Activated T-helper 17 cell treated with anti-CD3 and anti-CD28 coated beads, Interleukin-2, amount 50 U/mL, for 72 hours (primary cell): ENCODE data around the gene BRF1. TPM values are rescaled to one million over a fixed set of nuclear protein-coding genes. Genes with fewer than 3 reads are reported as not detected.

Source experiments
- ATAC-seq: fragments of 150-1000 bp; cut with Tn5 transposase; replicated peaks from 2 replicates; pipeline ENCODE4 v1.10.0; 2021; ENCODE audit warnings: mild to moderate bottlenecking, moderate library complexity
- H3K27ac Mint-ChIP-seq: one replicate; pipeline ENCODE4 v1.8.0; 2022; ENCODE audit warnings: mixed read lengths
- H3K27me3 Mint-ChIP-seq: one replicate; pipeline ENCODE4 v1.8.0; 2022; ENCODE audit warnings: mixed read lengths
- H3K36me3 Mint-ChIP-seq: one replicate; pipeline ENCODE4 v1.8.0; 2022; ENCODE audit warnings: low read depth, mild to moderate bottlenecking, mixed read lengths
- H3K4me1 Mint-ChIP-seq: one replicate; pipeline ENCODE4 v1.8.0; 2022; ENCODE audit warnings: mixed read lengths
- H3K4me3 Mint-ChIP-seq: one replicate; pipeline ENCODE4 v1.8.0; 2022; ENCODE audit warnings: mild to moderate bottlenecking, mixed read lengths
- H3K9me3 Mint-ChIP-seq: one replicate; pipeline ENCODE4 v1.8.0; 2022; ENCODE audit warnings: mixed read lengths
- total RNA-seq, 2 donors: library from RNA; stranded (reverse); gene quantifications; one replicate each; pipeline ENCODE4 v1.2.3, GENCODE V29; 2022

The BRF1 gene
- total RNA-seq, 2 donors from 2014 or later: 28.6 to 35.1 TPM

DNA sequence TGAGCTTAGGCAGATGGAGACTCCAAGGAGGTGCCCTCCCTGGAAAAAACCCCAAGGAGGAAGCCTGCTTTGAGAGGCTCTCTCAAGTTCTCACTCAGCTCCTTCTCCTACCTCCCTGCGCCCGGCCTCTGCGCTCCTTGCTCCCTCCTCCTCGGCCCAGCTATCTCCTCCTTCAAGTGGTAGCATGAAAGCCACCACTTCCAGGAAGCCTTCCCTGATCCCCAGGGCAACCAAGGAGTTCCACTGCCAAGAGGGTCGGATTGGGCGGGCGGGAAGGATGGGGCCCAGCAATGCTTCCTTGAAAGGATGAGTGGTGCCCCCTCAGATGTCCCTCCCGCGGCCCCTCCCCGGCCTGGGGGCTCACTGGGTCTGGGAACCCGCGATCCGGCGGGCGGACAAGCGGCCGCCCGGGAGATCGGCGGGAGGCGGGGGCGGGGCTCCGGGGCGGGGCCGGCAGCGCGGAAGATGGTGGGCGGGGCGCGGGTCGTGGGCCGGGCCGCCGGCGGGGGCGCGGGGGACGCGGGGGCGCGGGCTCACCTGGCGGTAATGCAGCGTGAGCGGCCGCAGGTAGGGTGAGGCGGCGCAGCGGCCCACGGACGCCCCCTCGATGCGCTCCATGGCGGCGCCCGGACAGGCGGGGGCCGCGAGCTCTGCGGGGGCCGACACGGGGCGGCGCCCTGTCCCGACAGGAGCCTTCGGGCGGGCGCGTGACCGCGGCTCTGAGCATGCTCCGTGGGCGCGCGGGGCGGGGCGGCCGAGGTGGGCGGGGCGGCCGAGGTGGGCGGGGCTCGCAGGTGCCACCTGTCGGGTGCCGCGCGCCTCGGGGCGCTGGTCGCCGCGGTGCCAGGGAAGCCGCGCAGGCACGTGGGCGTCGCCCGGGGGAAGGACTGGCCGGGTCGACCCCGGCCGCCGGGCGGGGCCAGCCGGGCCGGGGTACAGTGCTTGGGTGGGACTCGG lies 119.9 kb downstream of the BRF1 start, which contains the start of gene NUDT14:
TSS of gene NUDT14 (minus strand) at position 721 of the 957 bp plus-strand sequence. CDS start at position 618, 103 bp downstream.
- Mint-ChIP-seq H3K27ac (no peak within 1 kb of the TSS), H3K27me3 (peaks cover 3% of the 10 kb centered on the region), H3K4me1 (no peaks in the 10 kb centered on the region), H3K9me3 (no peaks in the 10 kb centered on the region), H3K4me3 (peak within 1 kb of the TSS; percentile 59), H3K36me3 (no peaks in the 10 kb centered on the region)
- peak; percentile 91 for ATAC-seq

DNA sequence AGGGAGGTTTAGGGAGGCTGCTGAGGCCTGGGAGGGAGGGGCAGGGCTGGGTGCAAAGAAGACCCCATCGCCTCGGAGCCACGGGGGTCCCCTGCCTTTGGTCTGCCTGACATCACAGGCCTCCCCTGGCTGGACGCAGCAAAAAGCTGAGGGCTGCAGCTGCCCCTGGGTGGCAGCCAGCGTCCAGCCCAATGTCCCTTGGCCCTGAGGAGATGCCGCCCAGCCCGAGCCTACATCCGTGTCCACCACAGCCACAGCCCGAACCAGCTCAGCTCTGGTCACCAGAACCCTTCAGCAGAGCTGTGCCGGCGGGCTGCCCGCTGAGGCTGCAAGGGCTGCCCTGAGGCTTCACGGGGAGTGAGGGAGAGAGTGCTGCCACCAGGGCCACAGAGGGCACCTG lies 121.6 kb downstream of the BRF1 start:
- H3K4me3 Mint-ChIP-seq: no peak overlapping the region
- ATAC-seq: no peak
- no peaks in the 10 kb centered on the region for H3K4me1 Mint-ChIP-seq
- no peaks in the 10 kb centered on the region for H3K36me3 Mint-ChIP-seq
- H3K27me3 Mint-ChIP-seq: peaks cover under 1% of the 10 kb centered on the region
- H3K9me3 Mint-ChIP-seq: no peaks in the 10 kb centered on the region
- H3K27ac Mint-ChIP-seq: no peak overlapping the region

DNA sequence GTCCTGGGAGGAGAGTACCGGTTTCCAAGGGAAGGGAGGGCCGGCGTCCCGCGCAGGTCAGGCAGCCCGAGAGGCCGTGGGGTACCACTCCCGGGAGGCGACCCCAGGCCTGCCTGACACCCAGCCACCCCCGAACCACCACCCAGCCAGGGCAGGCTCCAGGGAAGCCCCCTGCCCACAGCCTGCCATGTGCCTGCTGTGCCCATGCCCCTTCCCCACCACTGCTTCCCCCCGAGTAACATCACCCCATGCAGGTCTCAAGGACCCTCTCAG lies 122.0 kb downstream of the BRF1 start:
- Mint-ChIP-seq H3K27ac (no peak overlapping the region), H3K4me1 (no peaks in the 10 kb centered on the region), H3K9me3 (no peaks in the 10 kb centered on the region), H3K27me3 (no peaks in the 10 kb centered on the region), H3K4me3 (no peak overlapping the region), H3K36me3 (no peaks in the 10 kb centered on the region)
- ATAC-seq: no peak

DNA sequence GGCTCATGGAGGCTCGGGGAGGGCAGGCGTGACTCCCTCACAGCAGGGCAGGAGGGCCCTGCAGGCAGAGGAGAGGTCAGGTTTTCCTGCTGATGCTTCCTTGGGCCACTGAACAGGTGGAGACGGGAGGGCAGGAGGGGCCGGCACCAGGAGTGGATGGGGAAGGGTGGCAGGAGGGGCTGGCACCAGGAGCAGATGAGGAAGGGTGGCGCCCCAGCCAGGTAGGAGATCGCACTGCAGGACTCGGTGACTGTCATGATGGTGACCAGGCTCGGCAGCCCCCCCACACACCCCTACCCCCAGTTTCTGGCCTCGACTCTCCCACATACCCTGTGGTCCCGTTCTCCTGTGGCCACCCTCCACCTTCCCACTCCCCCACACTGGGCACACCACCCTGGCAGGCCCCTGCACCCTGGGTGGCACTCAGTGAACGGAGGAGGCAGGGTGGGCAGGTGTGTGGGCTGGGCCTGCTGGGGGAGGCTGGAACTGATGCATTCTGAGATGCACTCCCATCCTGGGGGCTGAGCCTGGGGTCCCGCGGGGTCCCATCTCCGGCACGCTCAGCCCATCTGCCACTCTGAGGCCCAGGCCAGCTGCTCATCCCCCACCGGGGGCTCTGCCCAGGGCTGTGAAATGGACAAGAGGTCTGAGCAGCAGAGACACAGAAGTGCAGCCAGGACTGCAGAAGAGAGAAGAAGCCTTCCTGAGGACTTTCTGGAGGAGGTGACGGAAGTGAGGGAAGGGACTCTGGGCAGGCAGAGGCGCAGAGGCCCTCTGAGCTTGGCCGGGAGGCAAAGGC lies 122.5 kb downstream of the BRF1 start:
- Mint-ChIP-seq H3K4me3 (no peak overlapping the region), H3K27ac (no peak overlapping the region), H3K4me1 (no peaks in the 10 kb centered on the region), H3K9me3 (no peaks in the 10 kb centered on the region), H3K27me3 (no peaks in the 10 kb centered on the region), H3K36me3 (no peaks in the 10 kb centered on the region)
- ATAC-seq: no peak

DNA sequence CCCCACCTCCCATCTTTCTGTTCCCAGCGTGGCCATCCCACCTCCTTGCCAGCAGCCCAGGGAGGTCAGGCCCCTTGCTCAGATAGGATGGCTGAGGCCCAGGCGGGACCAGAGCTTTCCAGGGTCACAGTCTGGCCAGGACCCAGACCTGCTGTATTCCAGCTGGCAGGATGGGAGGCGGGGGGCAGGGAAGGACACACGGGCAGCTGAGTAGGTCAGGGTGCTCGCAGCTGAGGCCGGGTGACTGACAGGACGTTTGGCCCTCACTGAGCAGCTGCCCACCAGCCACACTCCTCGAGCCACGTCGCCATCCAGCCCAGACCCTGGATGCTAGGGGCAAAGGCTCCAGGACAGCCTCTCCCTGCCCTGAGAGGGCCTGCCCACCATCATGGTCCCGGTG lies 123.7 kb downstream of the BRF1 start:
- no peaks in the 10 kb centered on the region for H3K4me1 Mint-ChIP-seq
- H3K27ac Mint-ChIP-seq: no peak overlapping the region
- no peaks in the 10 kb centered on the region for H3K27me3 Mint-ChIP-seq
- H3K9me3 Mint-ChIP-seq: no peaks in the 10 kb centered on the region
- ATAC-seq: no peak
- H3K4me3 Mint-ChIP-seq: no peak overlapping the region
- no peaks in the 10 kb centered on the region for H3K36me3 Mint-ChIP-seq

DNA sequence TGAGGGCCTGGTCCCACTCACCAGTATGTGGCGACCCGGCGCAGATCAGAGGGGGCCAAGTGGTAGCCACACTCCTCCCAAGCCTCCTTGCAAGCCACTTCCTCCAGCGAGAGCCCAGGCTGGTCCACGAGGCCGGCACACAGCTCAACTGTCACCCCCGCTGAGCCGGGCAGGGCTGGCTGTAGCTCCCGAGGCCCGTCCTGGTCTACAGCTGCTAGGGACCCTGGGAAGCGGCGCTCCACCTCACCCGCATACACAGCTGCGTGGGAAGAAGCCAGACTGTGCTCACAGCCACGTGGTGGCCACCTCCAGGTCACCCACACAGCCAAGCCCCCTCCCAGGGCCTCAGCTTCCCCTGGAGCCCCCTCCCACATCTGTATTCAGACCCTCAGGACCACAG lies 124.3 kb downstream of the BRF1 start:
- Mint-ChIP-seq H3K36me3 (no peaks in the 10 kb centered on the region), H3K9me3 (no peaks in the 10 kb centered on the region), H3K27me3 (peaks cover 3% of the 10 kb centered on the region), H3K27ac (no peak overlapping the region), H3K4me1 (no peaks in the 10 kb centered on the region), H3K4me3 (no peak overlapping the region)
- ATAC-seq: no peak

DNA sequence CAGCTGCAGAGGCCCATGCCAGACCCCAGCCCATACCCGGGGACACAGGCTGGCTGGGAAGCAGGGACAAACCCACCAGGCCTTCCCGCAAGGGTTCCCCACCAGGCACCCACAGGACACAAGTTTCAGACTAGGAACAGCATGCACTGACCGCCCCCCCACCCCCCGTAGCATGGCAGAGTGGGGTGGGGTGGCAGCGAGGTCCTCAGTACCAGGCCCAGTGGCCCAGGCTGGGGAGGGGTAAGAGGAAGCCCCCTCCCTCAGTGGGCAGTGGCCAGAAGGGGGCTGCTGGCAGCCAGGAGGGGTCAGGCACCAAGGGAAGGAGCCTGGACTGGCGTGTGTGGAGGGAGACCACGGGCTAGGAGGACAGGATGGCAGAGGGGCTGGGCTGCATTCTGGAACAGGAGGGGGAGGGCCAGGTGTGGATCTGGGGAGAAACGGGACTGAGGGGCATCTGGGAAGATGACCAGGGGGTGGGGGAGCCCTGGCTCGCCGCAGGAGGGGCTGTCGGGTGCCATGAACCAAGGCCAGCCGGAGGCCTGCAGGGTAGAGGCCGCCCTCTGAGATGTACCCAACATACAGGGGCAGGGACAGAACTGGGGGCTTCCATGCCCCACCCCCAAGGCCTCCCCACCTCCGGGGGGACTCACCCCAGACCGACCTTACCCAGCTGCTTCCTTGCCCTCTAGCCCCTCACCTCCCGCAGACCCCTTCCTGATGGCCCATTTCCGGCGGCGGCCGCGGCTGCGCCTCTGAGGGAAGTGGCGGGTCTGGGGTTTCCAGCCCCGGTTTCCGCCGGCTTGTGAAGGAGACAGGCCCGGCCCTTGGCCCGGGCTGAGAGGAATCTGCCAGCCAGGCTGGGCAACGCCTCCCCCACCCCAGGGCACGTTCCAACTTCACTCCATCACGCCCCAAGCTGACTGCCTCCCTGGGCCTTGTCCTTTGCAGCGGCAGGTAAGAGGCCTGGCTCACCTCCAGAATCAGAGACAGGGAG lies 126.6 kb downstream of the BRF1 start:
- H3K9me3 Mint-ChIP-seq: no peaks in the 10 kb centered on the region
- ATAC-seq: peak; percentile 20
- no peaks in the 10 kb centered on the region for H3K36me3 Mint-ChIP-seq
- peak overlapping the region; percentile 35 for H3K4me3 Mint-ChIP-seq
- peaks cover 6% of the 10 kb centered on the region for H3K4me1 Mint-ChIP-seq
- H3K27ac Mint-ChIP-seq: no peak overlapping the region
- peaks cover 10% of the 10 kb centered on the region for H3K27me3 Mint-ChIP-seq

DNA sequence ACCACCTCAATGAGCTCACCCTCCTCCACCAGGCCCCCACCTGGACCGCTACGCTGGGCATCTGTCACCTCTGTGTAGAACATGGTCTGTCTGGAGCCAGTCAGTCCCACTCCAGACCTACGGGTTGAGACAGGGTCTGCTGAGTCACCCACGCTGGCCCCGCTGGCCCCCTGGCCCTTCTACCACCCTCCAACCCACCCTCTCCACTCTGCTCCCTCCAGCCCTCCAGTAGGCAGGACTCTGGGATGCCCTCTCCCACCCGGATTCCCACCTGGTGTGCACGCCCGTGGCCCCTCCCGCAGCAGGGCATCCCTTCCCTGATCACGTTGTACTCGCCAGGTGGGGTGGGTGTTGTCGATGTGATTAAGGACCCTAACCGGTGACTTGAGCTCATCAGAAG lies 127.7 kb downstream of the BRF1 start:
- ATAC-seq: no peak
- Mint-ChIP-seq H3K4me1 (peaks cover 7% of the 10 kb centered on the region), H3K36me3 (no peaks in the 10 kb centered on the region)

DNA sequence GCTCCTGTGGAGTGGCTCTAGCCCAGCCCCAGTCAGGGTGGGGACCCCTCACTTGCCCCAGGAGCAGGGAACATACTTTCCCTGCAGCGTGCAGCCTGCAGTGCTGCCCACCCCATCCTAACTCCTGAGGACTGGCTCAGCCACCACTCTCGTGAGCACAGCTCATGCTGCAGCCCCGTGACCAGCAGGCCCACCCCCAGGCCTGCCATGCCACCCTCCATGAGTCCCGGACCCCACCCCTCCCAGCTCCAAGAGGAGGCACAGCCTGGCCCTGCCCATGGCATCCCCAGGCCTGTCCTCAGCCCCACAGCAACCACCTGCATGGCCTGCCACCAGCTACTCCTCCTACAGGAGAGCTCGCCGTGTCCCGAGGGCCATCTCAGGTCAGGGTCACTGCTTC lies 128.3 kb downstream of the BRF1 start:
- H3K36me3 Mint-ChIP-seq: no peaks in the 10 kb centered on the region
- peaks cover 10% of the 10 kb centered on the region for H3K27me3 Mint-ChIP-seq
- no peak overlapping the region for H3K4me3 Mint-ChIP-seq
- no peaks in the 10 kb centered on the region for H3K9me3 Mint-ChIP-seq
- no peak for ATAC-seq
- H3K27ac Mint-ChIP-seq: no peak overlapping the region
- peaks cover 7% of the 10 kb centered on the region for H3K4me1 Mint-ChIP-seq

More for the DNA sequence above, 127.7 kb downstream of the BRF1 start:
- Mint-ChIP-seq H3K27ac (no peak overlapping the region), H3K9me3 (no peaks in the 10 kb centered on the region), H3K4me3 (no peak overlapping the region), H3K27me3 (peaks cover 10% of the 10 kb centered on the region)

DNA sequence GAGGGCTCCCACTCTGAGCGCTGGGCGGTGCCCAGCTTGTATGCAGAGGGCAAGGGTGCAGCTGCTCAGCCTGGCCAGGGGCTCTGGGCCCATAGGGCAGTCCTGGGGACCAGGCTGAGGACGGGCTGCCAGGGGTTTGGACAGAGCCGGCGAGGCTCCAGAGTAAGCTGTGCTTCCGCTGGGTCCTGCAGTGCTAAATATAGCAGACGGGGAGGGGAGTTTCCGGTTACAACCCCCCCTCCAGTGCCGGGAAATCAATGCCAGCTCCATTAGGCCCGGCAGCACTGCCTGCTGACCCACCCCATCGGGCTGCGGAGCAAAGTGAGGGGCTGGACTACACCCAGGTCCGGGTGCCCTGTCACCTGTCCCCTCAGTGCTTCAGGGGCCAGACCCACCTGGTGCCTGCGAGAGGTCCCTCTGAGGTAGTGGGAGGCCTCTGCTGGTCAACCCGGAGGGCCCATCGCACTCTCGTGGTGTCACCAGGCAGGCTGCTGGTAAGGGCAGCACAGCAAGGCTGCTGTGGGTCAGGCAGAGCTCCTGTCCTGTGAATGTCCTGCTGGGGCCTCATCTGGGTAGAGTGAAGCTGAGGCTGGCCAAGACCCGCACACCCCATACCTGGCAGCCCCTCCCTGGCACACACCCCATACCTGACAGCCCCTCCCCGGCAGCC lies 129.7 kb downstream of the BRF1 start:
- H3K36me3 Mint-ChIP-seq: no peaks in the 10 kb centered on the region
- no peak overlapping the region for H3K4me3 Mint-ChIP-seq
- no peak overlapping the region for H3K27ac Mint-ChIP-seq
- peaks cover 15% of the 10 kb centered on the region for H3K27me3 Mint-ChIP-seq
- ATAC-seq: no peak
- peaks cover 7% of the 10 kb centered on the region for H3K4me1 Mint-ChIP-seq
- no peaks in the 10 kb centered on the region for H3K9me3 Mint-ChIP-seq

DNA sequence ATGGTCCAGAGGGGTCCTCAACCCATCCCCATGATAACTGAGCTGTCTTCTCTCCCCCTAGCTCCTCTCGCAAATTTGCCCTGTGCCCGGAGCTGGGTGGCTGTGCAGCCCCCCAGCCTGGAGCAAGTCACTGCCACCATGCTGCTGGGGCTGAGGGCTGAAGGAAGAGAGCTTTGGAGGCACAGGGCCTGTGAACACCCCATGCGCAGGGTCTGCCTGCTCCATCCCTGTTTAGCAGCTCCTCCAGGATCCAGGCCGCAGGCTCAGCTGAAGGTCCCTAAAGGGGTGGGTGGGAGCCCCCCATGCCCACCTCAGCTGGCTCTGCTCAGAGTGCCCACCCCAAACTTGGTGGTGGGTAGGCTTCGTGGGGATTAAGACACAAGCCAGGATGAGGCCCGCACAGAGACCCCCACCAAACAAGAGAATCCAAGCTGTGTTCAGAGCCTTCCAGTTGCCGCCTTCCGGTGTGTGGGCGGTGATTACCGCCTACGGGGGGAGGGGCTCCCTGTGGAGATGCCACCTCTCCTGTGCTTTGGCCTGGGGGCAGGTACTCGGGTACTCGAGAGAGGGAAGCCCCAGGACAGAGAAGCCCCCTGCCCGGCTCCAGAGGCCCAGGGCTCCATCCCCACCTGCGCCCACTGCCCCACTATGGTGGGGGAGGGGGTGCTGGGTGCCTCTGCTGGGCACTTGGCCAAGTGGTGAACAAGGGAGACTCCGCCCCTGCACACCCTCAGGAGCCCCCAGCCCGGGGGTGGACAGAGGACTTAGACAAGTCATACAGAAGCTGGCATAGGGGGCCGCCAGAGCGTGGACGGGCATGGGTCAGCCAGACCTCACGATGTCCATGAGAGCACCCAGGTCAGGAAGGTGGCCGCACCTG lies 130.8 kb downstream of the BRF1 start:
- peaks cover 15% of the 10 kb centered on the region for H3K27me3 Mint-ChIP-seq
- H3K9me3 Mint-ChIP-seq: no peaks in the 10 kb centered on the region
- H3K4me3 Mint-ChIP-seq: peak overlapping the region; percentile 68
- ATAC-seq: no peak
- H3K36me3 Mint-ChIP-seq: no peaks in the 10 kb centered on the region
- H3K27ac Mint-ChIP-seq: no peak overlapping the region
- H3K4me1 Mint-ChIP-seq: peaks cover 7% of the 10 kb centered on the region

DNA sequence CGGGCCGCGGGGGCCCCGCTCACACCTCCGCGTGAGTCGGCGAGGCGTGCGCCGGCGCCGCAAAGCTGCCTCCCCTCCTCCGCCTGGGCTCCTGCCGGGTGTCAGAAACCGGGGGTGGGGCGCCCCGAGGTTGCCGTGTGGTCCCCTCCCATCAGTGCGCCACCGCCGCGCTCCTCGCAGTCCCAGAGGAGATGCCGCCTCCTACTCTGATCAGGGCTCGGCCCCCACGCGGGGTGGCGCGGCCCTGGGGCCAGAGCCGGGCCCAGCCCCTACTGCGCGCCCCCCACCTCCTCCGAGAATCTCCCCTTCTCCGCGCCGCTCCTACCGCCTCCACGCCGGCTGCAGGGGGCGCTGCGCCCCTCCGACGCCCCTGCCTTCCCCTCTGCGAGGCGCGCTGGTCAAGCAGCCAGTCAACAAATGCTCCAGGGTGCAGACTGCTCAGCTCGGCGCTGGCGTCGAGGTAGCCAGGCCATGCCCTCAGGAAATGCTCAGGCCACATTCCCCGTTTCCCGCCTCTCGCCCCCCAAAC lies 131.8 kb downstream of the BRF1 start:
- no peaks in the 10 kb centered on the region for H3K9me3 Mint-ChIP-seq
- peaks cover 15% of the 10 kb centered on the region for H3K27me3 Mint-ChIP-seq
- peak; percentile 18 for ATAC-seq
- no peaks in the 10 kb centered on the region for H3K36me3 Mint-ChIP-seq
- peaks cover 7% of the 10 kb centered on the region for H3K4me1 Mint-ChIP-seq
- H3K27ac Mint-ChIP-seq: no peak overlapping the region
- peak overlapping the region; percentile 68 for H3K4me3 Mint-ChIP-seq
